Placental epithelial cell (primary cell): Measurements from ENCODE around the gene OPRM1. TPM values are rescaled to one million over a fixed set of nuclear protein-coding genes. Genes with fewer than 3 reads are reported as not detected.

Source experiments
- total RNA-seq: library from RNA; depleted of rRNA; stranded (reverse); fragments of >200 nt; gene quantifications from 2 replicates; pipeline ENCODE4 v1.2.3, GENCODE V29; 2012

Gene OPRM1
- total RNA-seq, result not detected in 2 replicates

DNA sequence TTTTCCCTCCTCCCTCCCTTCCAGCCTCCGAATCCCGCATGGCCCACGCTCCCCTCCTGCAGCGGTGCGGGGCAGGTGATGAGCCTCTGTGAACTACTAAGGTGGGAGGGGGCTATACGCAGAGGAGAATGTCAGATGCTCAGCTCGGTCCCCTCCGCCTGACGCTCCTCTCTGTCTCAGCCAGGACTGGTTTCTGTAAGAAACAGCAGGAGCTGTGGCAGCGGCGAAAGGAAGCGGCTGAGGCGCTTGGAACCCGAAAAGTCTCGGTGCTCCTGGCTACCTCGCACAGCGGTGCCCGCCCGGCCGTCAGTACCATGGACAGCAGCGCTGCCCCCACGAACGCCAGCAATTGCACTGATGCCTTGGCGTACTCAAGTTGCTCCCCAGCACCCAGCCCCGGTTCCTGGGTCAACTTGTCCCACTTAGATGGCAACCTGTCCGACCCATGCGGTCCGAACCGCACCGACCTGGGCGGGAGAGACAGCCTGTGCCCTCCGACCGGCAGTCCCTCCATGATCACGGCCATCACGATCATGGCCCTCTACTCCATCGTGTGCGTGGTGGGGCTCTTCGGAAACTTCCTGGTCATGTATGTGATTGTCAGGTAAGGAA, at the start of gene OPRM1:
Gene OPRM1 (plus strand): TSS at position 10 of the 612 bp plus-strand sequence. CDS start 305 bp downstream, at position 315.

